ENCODE results near the gene ADGRG6. TPM values are rescaled to one million over a fixed set of nuclear protein-coding genes. Genes with fewer than 3 reads are reported as not detected.

Gene ADGRG6
- total RNA-seq, 1 experiment from 2014 or later, result 98.7 TPM

- Mint-ChIP-seq H3K9me3 (ENCODE audit: unreplicated experiment) (peaks cover 12% of the 10 kb centered on the region), H3K36me3 (ENCODE audit: insufficient read depth, unreplicated experiment) (peaks cover under 1% of the 10 kb centered on the region), H3K27me3 (ENCODE audit: insufficient read depth, unreplicated experiment) (no peaks in the 10 kb centered on the region), H3K4me3 (ENCODE audit: unreplicated experiment) (no peak overlapping the region), H3K4me1 (ENCODE audit: low read depth, unreplicated experiment) (peaks cover 42% of the 10 kb centered on the region), H3K27ac (ENCODE audit: unreplicated experiment) (no peak overlapping the region)
- Histone ChIP-seq H3K4me1 (peaks cover 53% of the 10 kb centered on the region), H3K9me3 (no peaks in the 10 kb centered on the region), H3K27me3 (replicated peaks; ENCODE audit: control insufficient read depth, insufficient read depth, low read length) (no peaks in the 10 kb centered on the region), H3K36me3 (ENCODE audit: control insufficient read depth, insufficient read depth, low read length) (no peaks in the 10 kb centered on the region), H3K4me3 (ENCODE audit: low read depth, low read length) (no peak overlapping the region)
- CTCF ChIA-PET, result interaction anchor here (0.5 kb wide), 1 partner anchor 34 kb away, joined by 3 read pairs; no protein-coding TSS in a partner anchor
- no TSS peak for BruUV-seq (replicated peaks)
- intact Hi-C loops (cut with micrococcal nuclease; ENCODE audit: unreplicated experiment), result no loop called here
- TF ChIP-seq CTCF (IDR thresholded peaks at IDR 0.05; ENCODE audit: insufficient read depth in 1 of 2, low read depth in 1 of 2, low read length in 1 of 2, severe bottlenecking in 1 of 2, unreplicated experiment in 1 of 2), result no peak
- DNase-seq, result no peak
- POLR2A ChIA-PET, result interaction anchor here (1.1 kb wide), 1 partner anchor 17 kb away, joined by 3 read pairs; no protein-coding TSS in a partner anchor
Measured at GRCh38 chr6:142276256-142276655, 25.6 kb upstream of the ADGRG6 start.

- BruUV-seq (replicated peaks), result TSS peak; percentile 74
- Histone ChIP-seq H3K9me3 (no peaks in the 10 kb centered on the region), H3K4me3 (ENCODE audit: low read depth, low read length) (no peak overlapping the region), H3K27me3 (replicated peaks; ENCODE audit: control insufficient read depth, insufficient read depth, low read length) (no peaks in the 10 kb centered on the region), H3K4me1 (peaks cover 44% of the 10 kb centered on the region), H3K36me3 (ENCODE audit: control insufficient read depth, insufficient read depth, low read length) (no peaks in the 10 kb centered on the region)
- intact Hi-C loops (cut with micrococcal nuclease; ENCODE audit: unreplicated experiment), result loop anchor here (1.0 kb wide), 1 partner anchor 13 kb away; no protein-coding TSS in a partner anchor
- H3K27me3 Mint-ChIP-seq (ENCODE audit: insufficient read depth, unreplicated experiment), result no peaks in the 10 kb centered on the region
- CTCF ChIA-PET, result interaction anchor here (0.6 to 1.1 kb wide), 3 partner anchors 19 to 47 kb away, joined by 3 to 4 read pairs (median 3); no protein-coding TSS in a partner anchor
- peaks cover 42% of the 10 kb centered on the region for H3K4me1 Mint-ChIP-seq (ENCODE audit: low read depth, unreplicated experiment)
- POLR2A ChIA-PET, result interaction anchor here (0.6 kb wide), 1 partner anchor 92 kb away, joined by 8 read pairs; no protein-coding TSS in a partner anchor
- DNase-seq, result peak in 1 of 2 experiments; percentile 39
- peak overlapping the region; percentile 47 for H3K4me3 Mint-ChIP-seq (ENCODE audit: unreplicated experiment)
- H3K36me3 Mint-ChIP-seq (ENCODE audit: insufficient read depth, unreplicated experiment), result peaks cover 7% of the 10 kb centered on the region
- H3K27ac Mint-ChIP-seq (ENCODE audit: unreplicated experiment), result peak overlapping the region; percentile 96
- TF ChIP-seq CTCF (IDR thresholded peaks at IDR 0.05; ENCODE audit: insufficient read depth in 1 of 2, low read depth in 1 of 2, low read length in 1 of 2, severe bottlenecking in 1 of 2, unreplicated experiment in 1 of 2), result no peak
- H3K9me3 Mint-ChIP-seq (ENCODE audit: unreplicated experiment), result peaks cover 12% of the 10 kb centered on the region
Measured at GRCh38 chr6:142279350-142280180, 22.2 kb upstream of the ADGRG6 start.

DNA sequence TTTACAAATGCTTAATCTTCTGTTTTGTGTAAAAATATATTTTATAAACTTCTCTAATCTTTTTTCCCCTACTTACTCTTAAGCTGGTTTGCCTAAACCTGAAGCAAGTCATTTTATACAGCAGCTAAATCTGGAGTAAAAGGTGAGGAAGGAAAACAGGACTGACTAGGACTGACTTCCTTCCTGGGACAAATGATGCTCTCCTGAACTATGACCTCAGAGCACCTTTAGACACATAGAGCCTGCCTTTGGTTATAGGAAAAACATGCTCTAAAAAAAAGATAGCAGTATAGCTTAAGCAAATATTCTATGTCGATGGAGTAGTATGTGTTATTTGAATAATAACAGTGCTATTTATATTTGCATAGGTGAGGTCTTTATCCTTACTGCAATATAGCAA is 21.5 kb upstream of the ADGRG6 start:
- CTCF ChIA-PET, result no interaction called here

More for the DNA sequence above, 21.5 kb upstream of the ADGRG6 start:
- DNase-seq, result no peak
- no peaks in the 10 kb centered on the region for H3K27me3 Mint-ChIP-seq (ENCODE audit: insufficient read depth, unreplicated experiment)
- H3K9me3 ChIP-seq, result no peaks in the 10 kb centered on the region
- BruUV-seq (replicated peaks), result no TSS peak
- H3K36me3 Mint-ChIP-seq (ENCODE audit: insufficient read depth, unreplicated experiment), result peaks cover 7% of the 10 kb centered on the region
- H3K27ac Mint-ChIP-seq (ENCODE audit: unreplicated experiment), result peak overlapping the region; percentile 96
- H3K36me3 ChIP-seq (ENCODE audit: control insufficient read depth, insufficient read depth, low read length), result no peaks in the 10 kb centered on the region
- H3K4me3 Mint-ChIP-seq (ENCODE audit: unreplicated experiment), result no peak overlapping the region
- no peak overlapping the region for H3K4me3 ChIP-seq (ENCODE audit: low read depth, low read length)
- H3K4me1 Mint-ChIP-seq (ENCODE audit: low read depth, unreplicated experiment), result peaks cover 37% of the 10 kb centered on the region
- POLR2A ChIA-PET, result no interaction called here
- no peak for TF ChIP-seq CTCF (IDR thresholded peaks at IDR 0.05; ENCODE audit: insufficient read depth in 1 of 2, low read depth in 1 of 2, low read length in 1 of 2, severe bottlenecking in 1 of 2, unreplicated experiment in 1 of 2)
- H3K27me3 ChIP-seq (replicated peaks; ENCODE audit: control insufficient read depth, insufficient read depth, low read length), result no peaks in the 10 kb centered on the region
- H3K4me1 ChIP-seq, result peaks cover 37% of the 10 kb centered on the region
- H3K9me3 Mint-ChIP-seq (ENCODE audit: unreplicated experiment), result peaks cover 12% of the 10 kb centered on the region
- intact Hi-C loops (cut with micrococcal nuclease; ENCODE audit: unreplicated experiment), result no loop called here

Data from Caco-2 (cell line).